MM.1S (cell line): ENCODE measurements around the gene EEF1AKMT1.

Experiments
- DNase-seq: peaks from one replicate; pipeline ENCODE4 v3.0.0-alpha.2; 2015
- H2AFZ ChIP-seq: fragments of 300-600 bp; sonication (generic); 2 replicates; pipeline ENCODE4 v1.6.0; 2016; ENCODE audit warnings: antibody characterized with exemption, low read length
- H3F3A ChIP-seq: fragments of 300-600 bp; sonication (generic); 2 replicates; pipeline ENCODE4 v1.6.1; 2016; ENCODE audit warnings: mild to moderate bottlenecking, antibody characterized with exemption, low read length, moderate library complexity, mixed read lengths; ENCODE audit not compliant: insufficient read depth
- H3K27ac ChIP-seq: fragments of 300-600 bp; sonication (generic); 2 replicates; pipeline ENCODE4 v1.5.1; 2016; ENCODE audit warnings: mild to moderate bottlenecking, low read length
- H3K27me3 ChIP-seq: fragments of 300-600 bp; sonication (generic); replicated peaks from 2 replicates; pipeline ENCODE4 v1.6.0; 2016; ENCODE audit warnings: low read length; ENCODE audit not compliant: insufficient read depth
- H3K36me3 ChIP-seq: fragments of 300-600 bp; sonication (generic); replicated peaks from 2 replicates; pipeline ENCODE4 v1.6.1; 2016; ENCODE audit warnings: mild to moderate bottlenecking, low read length, mixed read lengths; ENCODE audit not compliant: insufficient read depth
- H3K4me1 ChIP-seq: fragments of 300-600 bp; sonication (generic); 2 replicates; pipeline ENCODE4 v1.6.1; 2016; ENCODE audit warnings: low read length, mixed read lengths
- H3K4me2 ChIP-seq: fragments of 300-600 bp; sonication (generic); 2 replicates; pipeline ENCODE4 v1.6.0; 2016; ENCODE audit warnings: low read depth, low read length
- H3K4me3 ChIP-seq: fragments of 300-600 bp; sonication (generic); 2 replicates; pipeline ENCODE4 v1.5.1; 2016; ENCODE audit warnings: low read length, mixed read lengths
- H3K79me2 ChIP-seq: fragments of 300-600 bp; sonication (generic); 2 replicates; pipeline ENCODE4 v1.6.1; 2016; ENCODE audit warnings: mixed run types, low read length, mixed read lengths
- H3K9ac ChIP-seq: fragments of 300-600 bp; sonication (generic); 2 replicates; pipeline ENCODE4 v1.6.1; 2016; ENCODE audit warnings: low read length, mixed read lengths
- H3K9me2 ChIP-seq: fragments of 300-600 bp; sonication (generic); replicated peaks from 2 replicates; pipeline ENCODE4 v1.6.1; 2016; ENCODE audit warnings: mild to moderate bottlenecking, low read length, mixed read lengths; ENCODE audit not compliant: insufficient read depth
- H3K9me3 ChIP-seq: fragments of 300-600 bp; sonication (generic); replicated peaks from 2 replicates; pipeline ENCODE4 v1.6.1; 2016; ENCODE audit warnings: mild to moderate bottlenecking, low read length, mixed read lengths; ENCODE audit not compliant: insufficient read depth
- H4K20me1 ChIP-seq: fragments of 300-600 bp; sonication (generic); 2 replicates; pipeline ENCODE4 v1.6.1; 2016; ENCODE audit warnings: mild to moderate bottlenecking, low read length, moderate library complexity, mixed read lengths; ENCODE audit not compliant: insufficient read depth
- CTCF ChIP-seq: fragments of 300-600 bp; sonication (generic); IDR thresholded peaks from 2 replicates; pipeline ENCODE4 v1.5.1; 2016; ENCODE audit warnings: antibody characterized with exemption, low read length, mixed read lengths
- EZH2 ChIP-seq: fragments of 300-600 bp; sonication (generic); optimal IDR thresholded peaks from 2 replicates; pipeline ENCODE3; 2017; ENCODE audit warnings: low read depth, mild to moderate bottlenecking, antibody characterized with exemption, low read length, mixed read lengths
- EZH2phosphoT487 ChIP-seq: fragments of 300-600 bp; sonication (generic); IDR thresholded peaks from 2 replicates; pipeline ENCODE4 v1.6.1; 2018; ENCODE audit warnings: antibody characterized with exemption, low read length

Gene EEF1AKMT1

GRCh38 chr13:20686167-20686566, 87.6 kb downstream of the EEF1AKMT1 start:
- H3K27ac ChIP-seq = no peak overlapping the region
- no peaks in the 10 kb centered on the region for H3K36me3 ChIP-seq
- H3K4me1 ChIP-seq = no peaks in the 10 kb centered on the region
- H3F3A ChIP-seq = no peaks in the 10 kb centered on the region
- no peak overlapping the region for H3K4me2 ChIP-seq
- no peak overlapping the region for H3K4me3 ChIP-seq
- TF ChIP-seq EZH2 (no peak), CTCF (no peak), EZH2phosphoT487 (no peak)
- no peak overlapping the region for H2AFZ ChIP-seq
- DNase-seq = no peak
- H4K20me1 ChIP-seq = no peaks in the 10 kb centered on the region
- no peaks in the 10 kb centered on the region for H3K27me3 ChIP-seq
- no peak overlapping the region for H3K9ac ChIP-seq
- no peaks in the 10 kb centered on the region for H3K9me2 ChIP-seq
- no peaks in the 10 kb centered on the region for H3K79me2 ChIP-seq
- no peaks in the 10 kb centered on the region for H3K9me3 ChIP-seq

- no peak overlapping the region for H3K4me2 ChIP-seq
- no peak overlapping the region for H2AFZ ChIP-seq
- no peak overlapping the region for H3K4me3 ChIP-seq
- no peaks in the 10 kb centered on the region for H3K36me3 ChIP-seq
- H3K4me1 ChIP-seq = no peaks in the 10 kb centered on the region
- no peaks in the 10 kb centered on the region for H4K20me1 ChIP-seq
- no peaks in the 10 kb centered on the region for H3K27me3 ChIP-seq
- H3K79me2 ChIP-seq = no peaks in the 10 kb centered on the region
- TF ChIP-seq EZH2phosphoT487 (no peak), CTCF (no peak), EZH2 (no peak)
- H3K9me2 ChIP-seq = no peaks in the 10 kb centered on the region
- H3K9ac ChIP-seq = no peak overlapping the region
- no peak for DNase-seq
- no peaks in the 10 kb centered on the region for H3F3A ChIP-seq
- H3K27ac ChIP-seq = no peak overlapping the region
- no peaks in the 10 kb centered on the region for H3K9me3 ChIP-seq
Observed at GRCh38 chr13:20685092-20685491, 88.7 kb downstream of the EEF1AKMT1 start.

- Histone ChIP-seq H3K27me3 (no peaks in the 10 kb centered on the region), H3K9ac (no peak overlapping the region), H2AFZ (no peak overlapping the region)
Observed at GRCh38 chr13:20684546-20684945, 89.2 kb downstream of the EEF1AKMT1 start.

More at GRCh38 chr13:20684546-20684945, 89.2 kb downstream of the EEF1AKMT1 start:
- DNase-seq = no peak
- TF ChIP-seq EZH2phosphoT487 (no peak), EZH2 (no peak), CTCF (no peak)
- Histone ChIP-seq H4K20me1 (no peaks in the 10 kb centered on the region), H3K27ac (no peak overlapping the region), H3K79me2 (no peaks in the 10 kb centered on the region), H3K4me2 (no peak overlapping the region), H3K4me1 (no peaks in the 10 kb centered on the region), H3K36me3 (no peaks in the 10 kb centered on the region), H3F3A (no peaks in the 10 kb centered on the region), H3K4me3 (no peak overlapping the region), H3K9me2 (no peaks in the 10 kb centered on the region), H3K9me3 (no peaks in the 10 kb centered on the region)
